Astrocyte (in vitro differentiated cells and primary cell): ENCODE measurements around the gene RASA1. TPM values are rescaled to one million over a fixed set of nuclear protein-coding genes. Genes with fewer than 3 reads are reported as not detected.

Experiments
- DNase-seq: peaks from one replicate; pipeline ENCODE4 v3.0.0-alpha.2; 2010; ENCODE audit warnings: low read depth
- FAIRE-seq: peaks from 2 replicates; lab custom pipeline; 2011; peaks lifted over from hg19 to GRCh38; lab: Jason Lieb, UNC
- H2AFZ ChIP-seq: 2 replicates; pipeline ENCODE4 v1.6.0; 2012; ENCODE audit warnings: low read depth, low read length, inconsistent platforms
- H3K27ac ChIP-seq: 2 replicates; pipeline ENCODE4 v1.5.1; 2011; ENCODE audit warnings: low read depth, low read length, inconsistent platforms
- H3K27me3 ChIP-seq: 2 replicates; pipeline ENCODE4 v1.6.0; 2011; ENCODE audit warnings: low read length, inconsistent platforms; ENCODE audit not compliant: insufficient read depth
- H3K36me3 ChIP-seq: 2 replicates; pipeline ENCODE4 v1.5.1; 2011; ENCODE audit warnings: low read length, inconsistent platforms; ENCODE audit not compliant: insufficient read depth
- H3K4me1 ChIP-seq: 2 replicates; pipeline ENCODE4 v1.5.1; 2011; ENCODE audit warnings: low read length, inconsistent platforms; ENCODE audit not compliant: insufficient read depth
- H3K4me2 ChIP-seq: 2 replicates; pipeline ENCODE4 v1.6.0; 2012; ENCODE audit warnings: low read length, inconsistent platforms
- H3K4me3 ChIP-seq: 2 replicates; pipeline ENCODE4 v1.5.1; 2011; ENCODE audit warnings: low read depth, mild to moderate bottlenecking, low read length, inconsistent platforms; ENCODE audit not compliant: insufficient read depth
- H3K79me2 ChIP-seq: 2 replicates; pipeline ENCODE4 v1.6.0; 2012; ENCODE audit warnings: mild to moderate bottlenecking, low read length, inconsistent platforms; ENCODE audit not compliant: insufficient read depth
- H3K9ac ChIP-seq: 2 replicates; pipeline ENCODE4 v1.6.0; 2012; ENCODE audit warnings: mild to moderate bottlenecking, low read length, inconsistent platforms
- H3K9me3 ChIP-seq: 2 replicates; pipeline ENCODE4 v1.5.1; 2012; ENCODE audit warnings: low read depth, mild to moderate bottlenecking, low read length, inconsistent platforms; ENCODE audit not compliant: insufficient read depth
- H4K20me1 ChIP-seq: 2 replicates; pipeline ENCODE4 v1.6.0; 2012; ENCODE audit warnings: low read length, inconsistent platforms; ENCODE audit not compliant: insufficient read depth
- H3K27ac Mint-ChIP-seq: one replicate; pipeline ENCODE4 v1.8.0; 2021; ENCODE audit warnings: mild to moderate bottlenecking, mixed read lengths; ENCODE audit not compliant: unreplicated experiment
- H3K27me3 Mint-ChIP-seq: one replicate; pipeline ENCODE4 v1.8.0; 2021; ENCODE audit warnings: low read depth, mixed read lengths; ENCODE audit not compliant: unreplicated experiment
- H3K36me3 Mint-ChIP-seq: one replicate; pipeline ENCODE4 v1.8.0; 2021; ENCODE audit warnings: low read depth, mixed read lengths; ENCODE audit not compliant: unreplicated experiment
- H3K4me1 Mint-ChIP-seq: one replicate; pipeline ENCODE4 v1.8.0; 2021; ENCODE audit warnings: low read depth, mixed read lengths; ENCODE audit not compliant: unreplicated experiment
- H3K4me3 Mint-ChIP-seq: one replicate; pipeline ENCODE4 v1.8.0; 2021; ENCODE audit warnings: mild to moderate bottlenecking, moderate library complexity, mixed read lengths; ENCODE audit not compliant: unreplicated experiment
- H3K9me3 Mint-ChIP-seq: one replicate; pipeline ENCODE4 v1.8.0; 2021; ENCODE audit warnings: mild to moderate bottlenecking, mixed read lengths; ENCODE audit not compliant: unreplicated experiment
- CTCF ChIP-seq: IDR thresholded peaks from 2 replicates; pipeline ENCODE4 v1.5.1; 2011; ENCODE audit warnings: low read depth, mild to moderate bottlenecking, inconsistent platforms, low read length, moderate library complexity; ENCODE audit not compliant: insufficient read depth
- EZH2 ChIP-seq: IDR thresholded peaks from 2 replicates; pipeline ENCODE4 v1.6.1; 2012; ENCODE audit warnings: mild to moderate bottlenecking, low read length, inconsistent platforms; ENCODE audit not compliant: insufficient read depth
- total RNA-seq: library from RNA; stranded (reverse); gene quantifications from 2 replicates; pipeline ENCODE4 v1.2.1, GENCODE V29; 2021

Gene RASA1
- total RNA-seq, 1 donor from 2014 or later = 62.8 TPM

- no peak overlapping the region for H3K9ac ChIP-seq
- Mint-ChIP-seq H3K4me1 (peaks cover 4% of the 10 kb centered on the region), H3K9me3 (peaks cover 2% of the 10 kb centered on the region), H3K27ac (no peak overlapping the region), H3K4me3 (no peak overlapping the region), H3K27me3 (no peaks in the 10 kb centered on the region), H3K36me3 (no peaks in the 10 kb centered on the region)
- no peak for DNase-seq
- H3K9me3 ChIP-seq = no peaks in the 10 kb centered on the region
- H3K27me3 ChIP-seq = no peaks in the 10 kb centered on the region
- no peaks in the 10 kb centered on the region for H4K20me1 ChIP-seq
- no peak overlapping the region for H2AFZ ChIP-seq
- no peaks in the 10 kb centered on the region for H3K79me2 ChIP-seq
- no peak for FAIRE-seq
- no peak overlapping the region for H3K4me3 ChIP-seq
- H3K27ac ChIP-seq = no peak overlapping the region
- no peak overlapping the region for H3K4me2 ChIP-seq
- TF ChIP-seq CTCF = no peak
- TF ChIP-seq EZH2 = no peak
- no peaks in the 10 kb centered on the region for H3K36me3 ChIP-seq
- no peaks in the 10 kb centered on the region for H3K4me1 ChIP-seq
These were observed 153.6 kb downstream of the RASA1 start for GRCh38 chr5:87421307-87421706.

- Mint-ChIP-seq H3K9me3 (peaks cover 2% of the 10 kb centered on the region), H3K27ac (no peak overlapping the region), H3K36me3 (no peaks in the 10 kb centered on the region), H3K27me3 (no peaks in the 10 kb centered on the region), H3K4me3 (no peak overlapping the region), H3K4me1 (peaks cover 4% of the 10 kb centered on the region)
- Histone ChIP-seq H3K4me2 (no peak overlapping the region), H3K4me3 (no peak overlapping the region), H3K9me3 (no peaks in the 10 kb centered on the region), H3K9ac (no peak overlapping the region), H3K79me2 (no peaks in the 10 kb centered on the region), H3K27me3 (no peaks in the 10 kb centered on the region), H4K20me1 (no peaks in the 10 kb centered on the region), H3K36me3 (no peaks in the 10 kb centered on the region), H3K4me1 (no peaks in the 10 kb centered on the region), H3K27ac (no peak overlapping the region), H2AFZ (no peak overlapping the region)
- no peak for DNase-seq
- no peak for FAIRE-seq
- TF ChIP-seq EZH2 (no peak), CTCF (no peak)
These were observed 156.1 kb downstream of the RASA1 start for GRCh38 chr5:87423755-87424154.

- Histone ChIP-seq H3K4me1 (no peaks in the 10 kb centered on the region), H3K27ac (no peak overlapping the region), H3K4me3 (no peak overlapping the region), H3K9ac (no peak overlapping the region), H3K79me2 (no peaks in the 10 kb centered on the region), H3K27me3 (no peaks in the 10 kb centered on the region), H3K9me3 (no peaks in the 10 kb centered on the region), H3K4me2 (no peak overlapping the region), H3K36me3 (no peaks in the 10 kb centered on the region), H2AFZ (no peak overlapping the region), H4K20me1 (no peaks in the 10 kb centered on the region)
- DNase-seq = no peak
- Mint-ChIP-seq H3K4me1 (no peaks in the 10 kb centered on the region), H3K27me3 (no peaks in the 10 kb centered on the region), H3K4me3 (no peak overlapping the region), H3K9me3 (no peaks in the 10 kb centered on the region), H3K36me3 (no peaks in the 10 kb centered on the region), H3K27ac (no peak overlapping the region)
- TF ChIP-seq CTCF (no peak), EZH2 (no peak)
- no peak for FAIRE-seq
These were observed 163.3 kb downstream of the RASA1 start for GRCh38 chr5:87430863-87431457.
